Activated CD8-positive, alpha-beta T cell treated with anti-CD3 and anti-CD28 coated beads, Interleukin-2, amount 10 ng/mL, durations not matched to agents 7 days and 5 days (primary cell): Measurements from ENCODE around the gene KAT8. TPM values are rescaled to one million over a fixed set of nuclear protein-coding genes. Genes with fewer than 3 reads are reported as not detected.
"Not testable (repeated sequence)": the region's sequence is repeated elsewhere in the genome, so short reads cannot be mapped to it uniquely, and the experiment has no call there.

Experiments used
- ATAC-seq: fragments of 150-1000 bp; cut with Tn5 transposase; one replicate; pipeline ENCODE4 v1.10.0; 2021; ENCODE audit warnings: moderate library complexity
- CTCF ChIA-PET: fragments of 350-600 bp; sonication (Branson Sonifier 250); formaldehyde crosslinking; loops from one replicate; lab custom pipeline; 2021; ENCODE audit warnings: antibody characterized with exemption; lab: Charles Lee
- POLR2A ChIA-PET: fragments of 350-600 bp; sonication (Branson Sonifier 250); formaldehyde crosslinking; loops from one replicate; lab custom pipeline; 2021; ENCODE audit warnings: antibody characterized with exemption; lab: Charles Lee
- DNase-seq: peaks from one replicate; pipeline ENCODE4 v3.0.0-alpha.2; 2020
- H3K27ac Mint-ChIP-seq: one replicate; pipeline ENCODE4 v1.8.0; 2021; ENCODE audit warnings: mild to moderate bottlenecking, mixed read lengths
- H3K27me3 Mint-ChIP-seq: one replicate; pipeline ENCODE4 v1.8.0; 2021; ENCODE audit warnings: low read depth, mixed read lengths
- H3K36me3 Mint-ChIP-seq: one replicate; pipeline ENCODE4 v1.8.0; 2021; ENCODE audit warnings: low read depth, mixed read lengths
- H3K4me1 Mint-ChIP-seq: one replicate; pipeline ENCODE4 v1.8.0; 2021; ENCODE audit warnings: low read depth, mixed read lengths
- H3K4me3 Mint-ChIP-seq: one replicate; pipeline ENCODE4 v1.8.0; 2021; ENCODE audit warnings: mild to moderate bottlenecking, mixed read lengths
- H3K9me3 Mint-ChIP-seq: one replicate; pipeline ENCODE4 v1.8.0; 2022; ENCODE audit warnings: mixed read lengths; ENCODE audit not compliant: insufficient read depth
- total RNA-seq, 2 experiments: library from RNA; stranded (reverse); gene quantifications; one replicate each; pipeline ENCODE4 v1.2.3, GENCODE V29; 2021

Gene KAT8
- total RNA-seq, 2 experiments from 2014 or later, result 58.6 to 63.8 TPM

DNA sequence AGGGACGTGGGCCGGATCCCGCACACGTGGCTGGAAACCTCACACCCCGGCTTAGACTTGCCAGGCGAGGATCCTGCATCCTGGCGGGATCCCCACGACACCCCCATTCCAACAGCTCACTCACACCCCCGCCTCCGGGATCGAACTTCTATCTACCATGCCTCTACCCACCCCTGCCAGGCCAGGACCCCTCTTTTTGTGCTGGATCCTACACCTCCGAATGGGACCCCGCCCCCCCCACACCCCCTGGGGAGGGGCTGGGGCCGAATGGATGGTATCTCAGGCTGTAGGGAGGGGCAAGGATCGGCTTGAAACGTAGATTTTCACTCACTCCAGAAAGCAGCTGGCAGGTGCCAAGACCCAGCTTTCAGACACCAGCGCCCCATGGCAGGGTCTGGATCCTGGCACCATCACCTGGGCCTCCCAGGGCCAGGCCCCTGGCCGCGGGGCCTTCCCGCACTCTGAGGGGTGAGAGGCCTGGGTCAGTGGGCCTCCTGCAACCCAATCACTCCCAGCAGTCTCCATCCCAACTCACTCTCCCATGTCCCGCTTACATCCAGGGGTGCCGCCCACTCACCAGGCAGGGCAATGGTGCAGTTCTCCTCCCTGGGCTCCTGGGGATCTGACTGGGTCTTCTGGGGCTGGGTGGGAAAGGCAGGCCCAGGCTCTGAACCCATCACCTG, 25.7 kb downstream of the KAT8 start:
- Mint-ChIP-seq H3K27me3 (peaks cover 11% of the 10 kb centered on the region), H3K27ac (peak overlapping the region; percentile 69), H3K4me1 (peaks cover 19% of the 10 kb centered on the region), H3K36me3 (no peaks in the 10 kb centered on the region), H3K9me3 (no peaks in the 10 kb centered on the region), H3K4me3 (peak overlapping the region; percentile 36)
- ATAC-seq (no peak), DNase-seq (no peak)
- ChIA-PET CTCF (interaction anchor here (0.8 to 6.0 kb wide), 34 partner anchors 10 to 570 kb away, joined by 3 to 71 read pairs (median 5); partner anchors contain the start of genes ARMC5, BCKDK, FUS and HSD3B7), POLR2A (interaction anchor here (0.6 to 6.9 kb wide), 13 partner anchors 26 to 146 kb away, joined by 3 to 46 read pairs (median 5); partner anchors contain the start of genes FUS, KAT8, VKORC1 and ZNF646)

DNA sequence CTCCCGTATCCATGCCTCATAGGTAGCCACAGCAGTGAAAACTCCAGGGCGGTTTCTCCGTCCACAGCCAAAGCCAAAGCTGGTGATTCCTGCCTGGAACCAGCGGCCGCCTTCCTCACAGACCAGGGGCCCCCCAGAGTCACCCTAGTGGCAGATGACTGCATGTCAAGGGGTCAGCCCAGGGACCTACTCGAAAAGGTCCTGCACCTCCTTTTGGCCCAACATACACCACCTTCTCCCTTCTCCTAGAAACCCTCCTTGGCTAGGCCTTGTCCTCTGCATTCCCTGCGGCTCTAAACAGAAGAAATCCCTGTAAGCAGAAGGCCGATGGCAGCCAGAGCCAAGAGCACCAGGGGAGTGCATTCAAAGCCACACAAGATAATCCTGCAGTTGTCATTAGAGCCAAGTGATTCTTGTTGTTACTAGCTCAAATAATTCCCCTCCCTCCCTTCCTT, 26.3 kb downstream of the KAT8 start:
- POLR2A ChIA-PET, result interaction anchor here (1.6 to 6.9 kb wide), 3 partner anchors 26 to 36 kb away, joined by 10 to 46 read pairs (median 20); partner anchors contain the start of genes FUS and KAT8
- H3K27ac Mint-ChIP-seq, result peak overlapping the region; percentile 69
- no peaks in the 10 kb centered on the region for H3K9me3 Mint-ChIP-seq

DNA sequence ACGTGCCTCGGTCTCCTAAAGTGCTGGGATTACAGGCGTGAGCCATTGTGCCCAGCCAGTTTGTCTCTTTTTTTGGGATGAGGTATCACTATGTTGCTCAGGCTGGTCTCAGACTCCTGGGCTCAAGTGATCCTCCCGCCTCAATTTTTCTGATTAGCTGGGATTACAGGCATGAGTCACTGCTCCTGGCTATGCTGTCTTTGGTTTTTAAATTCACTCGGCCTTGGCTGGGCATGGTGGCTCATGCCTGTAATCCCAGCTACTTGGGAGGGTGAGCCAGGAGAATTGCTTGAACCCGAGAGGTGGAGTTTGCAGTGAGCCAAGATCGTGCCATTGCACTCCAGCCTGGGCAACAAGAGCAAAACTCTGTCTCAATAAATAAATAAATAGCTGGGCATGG, 27.0 kb downstream of the KAT8 start:
- H3K36me3 Mint-ChIP-seq, H3K4me3 Mint-ChIP-seq, H3K27ac Mint-ChIP-seq, H3K9me3 Mint-ChIP-seq, ATAC-seq, DNase-seq: not testable (repeated sequence)
- Mint-ChIP-seq H3K27me3 (peaks cover 11% of the 10 kb centered on the region), H3K4me1 (peaks cover 19% of the 10 kb centered on the region)
- CTCF ChIA-PET, result interaction anchor here (0.6 to 6.0 kb wide), 6 partner anchors 9 to 569 kb away, joined by 3 to 71 read pairs (median 17); partner anchors contain the start of genes FUS and HSD3B7
- POLR2A ChIA-PET, result interaction anchor here (6.9 kb wide), 1 partner anchor 36 kb away, joined by 46 read pairs; the partner anchor contains the start of gene FUS

More for the DNA sequence above, 26.3 kb downstream of the KAT8 start:
- Mint-ChIP-seq H3K36me3 (no peaks in the 10 kb centered on the region), H3K4me3 (peak overlapping the region; percentile 36), H3K4me1 (peaks cover 19% of the 10 kb centered on the region), H3K27me3 (peaks cover 11% of the 10 kb centered on the region)
- CTCF ChIA-PET, result interaction anchor here (1.1 to 6.0 kb wide), 7 partner anchors 10 to 569 kb away, joined by 3 to 71 read pairs (median 17); partner anchors contain the start of genes FUS and HSD3B7
- ATAC-seq, result no peak
- DNase-seq, result no peak

DNA sequence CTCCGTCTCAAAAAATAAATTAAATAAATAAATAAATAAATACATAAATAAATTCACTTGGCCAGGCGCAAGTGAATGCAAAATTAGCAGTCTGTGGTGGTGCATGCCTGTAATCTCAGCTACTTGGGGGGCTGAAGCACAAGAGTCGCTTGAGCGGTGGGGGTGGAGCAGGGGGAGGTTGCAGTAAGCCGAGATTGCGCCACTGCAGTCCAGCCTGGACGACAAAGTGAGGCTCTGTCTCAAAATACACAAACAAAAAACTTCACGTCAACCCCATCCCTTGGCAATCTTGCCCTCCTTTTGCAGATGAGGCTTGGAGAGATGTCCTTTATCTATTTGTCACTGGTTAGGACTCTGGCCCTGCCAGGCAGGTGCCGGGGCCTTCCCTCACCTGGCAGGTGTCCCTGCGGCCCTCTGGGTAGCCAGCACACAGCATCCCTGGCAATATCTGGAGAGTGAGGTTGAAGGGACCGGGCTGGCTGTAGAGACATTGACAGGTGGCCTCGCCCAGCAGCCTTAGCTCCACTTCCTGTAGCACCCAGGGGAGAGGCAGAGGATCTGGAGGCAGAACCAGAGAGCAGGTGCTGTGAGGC, 28.0 kb downstream of the KAT8 start:
- Mint-ChIP-seq H3K27me3 (peaks cover 11% of the 10 kb centered on the region), H3K27ac (no peak overlapping the region), H3K4me1 (peaks cover 19% of the 10 kb centered on the region), H3K36me3 (no peaks in the 10 kb centered on the region), H3K4me3 (no peak overlapping the region), H3K9me3 (no peaks in the 10 kb centered on the region)
- CTCF ChIA-PET, result interaction anchor here (6.0 kb wide), 1 partner anchor 13 kb away, joined by 71 read pairs; no protein-coding TSS in a partner anchor
- no peak for ATAC-seq
- no peak for DNase-seq
- POLR2A ChIA-PET, result interaction anchor here (1.4 to 6.9 kb wide), 2 partner anchors 28 to 34 kb away, joined by 4 to 46 read pairs; partner anchors contain the start of genes FUS and KAT8

DNA sequence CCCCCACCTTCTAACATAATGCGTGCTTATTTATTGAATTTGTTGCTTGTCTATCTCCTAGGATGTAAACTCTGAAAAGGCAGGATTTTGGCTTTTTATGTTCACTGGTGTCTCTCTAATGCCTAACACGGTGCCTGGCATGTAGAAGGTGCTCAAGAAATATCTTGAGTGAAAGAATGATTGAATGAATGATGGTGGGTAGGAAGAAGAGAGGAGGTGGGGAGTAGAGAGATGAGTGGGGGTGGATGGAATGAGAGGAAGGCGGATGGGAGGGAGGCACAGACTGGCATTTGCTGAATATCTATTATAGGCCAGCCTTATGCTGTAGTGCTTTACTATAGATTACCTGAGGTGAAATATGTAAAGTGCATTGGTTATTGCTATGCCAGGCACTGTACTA, 30.1 kb downstream of the KAT8 start:
- Mint-ChIP-seq H3K27ac (no peak overlapping the region), H3K9me3 (no peaks in the 10 kb centered on the region), H3K27me3 (peaks cover 11% of the 10 kb centered on the region), H3K4me3 (no peak overlapping the region), H3K4me1 (peaks cover 10% of the 10 kb centered on the region), H3K36me3 (no peaks in the 10 kb centered on the region)
- ChIA-PET POLR2A (interaction anchor here (6.9 kb wide), 1 partner anchor 32 kb away, joined by 46 read pairs; the partner anchor contains the start of gene FUS), CTCF (no interaction called here)
- no peak for ATAC-seq
- DNase-seq, result no peak

DNA sequence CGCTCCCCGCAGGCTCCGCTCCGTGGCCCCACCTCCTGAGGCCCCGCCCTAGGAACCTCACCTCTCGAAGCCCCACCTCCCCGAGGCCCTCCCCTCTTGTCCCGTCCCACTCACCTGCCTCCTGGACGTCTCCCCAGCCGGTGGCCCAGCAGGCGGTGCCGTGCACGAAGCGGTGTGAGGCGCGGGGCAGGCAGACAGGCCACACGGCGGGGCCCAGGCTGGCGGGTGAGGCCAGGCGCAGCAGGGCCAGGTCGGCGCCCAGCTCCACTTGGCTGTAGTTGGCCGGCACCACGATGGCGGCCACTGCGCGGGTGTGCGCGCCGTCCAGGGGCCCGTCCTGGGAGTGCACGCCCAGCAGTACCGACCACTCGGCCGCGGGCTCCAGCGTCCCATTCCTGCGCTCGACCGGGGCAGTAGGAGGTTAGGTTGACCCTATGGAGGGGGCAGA, 30.8 kb downstream of the KAT8 start:
- Mint-ChIP-seq H3K36me3 (no peaks in the 10 kb centered on the region), H3K4me1 (peaks cover 9% of the 10 kb centered on the region), H3K4me3 (no peak overlapping the region), H3K27ac (no peak overlapping the region), H3K9me3 (no peaks in the 10 kb centered on the region), H3K27me3 (peaks cover 11% of the 10 kb centered on the region)
- no peak for ATAC-seq
- DNase-seq, result no peak
- ChIA-PET POLR2A (interaction anchor here (6.9 kb wide), 1 partner anchor 32 kb away, joined by 46 read pairs; the partner anchor contains the start of gene FUS), CTCF (no interaction called here)

DNA sequence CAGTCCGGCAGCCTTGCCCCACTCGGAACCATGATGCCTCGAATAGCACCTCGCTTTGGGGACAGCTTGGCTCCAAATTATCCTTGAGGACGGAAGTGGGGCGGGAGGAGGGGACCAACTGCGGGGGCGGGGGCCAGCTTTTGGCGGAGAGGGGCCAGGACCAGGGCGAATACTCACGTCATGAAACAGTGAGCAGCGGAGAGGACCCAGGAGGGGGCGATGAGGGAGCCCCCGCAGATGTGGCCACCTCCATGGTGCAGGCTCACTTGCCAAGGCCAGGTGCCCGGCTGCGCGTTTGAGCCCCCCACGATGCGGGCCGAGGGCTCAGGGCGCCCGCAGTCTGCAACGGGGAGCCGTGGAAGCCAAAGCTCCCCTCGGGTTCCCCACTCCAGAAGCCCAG, 31.4 kb downstream of the KAT8 start:
- Mint-ChIP-seq H3K9me3 (no peaks in the 10 kb centered on the region), H3K36me3 (no peaks in the 10 kb centered on the region), H3K27me3 (peaks cover 9% of the 10 kb centered on the region), H3K27ac (no peak overlapping the region), H3K4me3 (no peak overlapping the region), H3K4me1 (peaks cover 3% of the 10 kb centered on the region)
- ATAC-seq, result no peak
- no peak for DNase-seq
- POLR2A ChIA-PET, result no interaction called here
- CTCF ChIA-PET, result interaction anchor here (1.4 kb wide), 1 partner anchor 10 kb away, joined by 4 read pairs; no protein-coding TSS in a partner anchor

DNA sequence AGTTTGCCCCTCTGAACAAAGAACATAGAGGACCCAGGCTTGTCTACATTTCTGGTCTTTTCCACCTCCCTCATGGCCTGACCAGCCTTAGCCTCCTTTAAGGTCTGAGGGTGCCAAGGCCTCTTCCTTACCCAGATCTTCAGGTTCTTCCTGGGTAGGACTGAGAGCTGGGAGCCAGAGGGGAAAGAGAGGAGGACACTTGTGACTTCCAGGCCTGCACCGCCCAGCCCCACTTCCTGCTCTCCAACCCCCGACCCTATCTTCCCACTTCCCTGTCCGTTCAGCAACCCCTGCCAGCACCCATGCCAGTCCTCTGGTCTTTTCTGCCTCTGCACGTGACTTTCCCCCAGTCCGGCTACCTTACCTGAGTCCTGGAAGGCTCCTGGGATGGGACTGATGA, 31.9 kb downstream of the KAT8 start:
- Mint-ChIP-seq H3K9me3 (no peaks in the 10 kb centered on the region), H3K27me3 (peaks cover 9% of the 10 kb centered on the region), H3K36me3 (no peaks in the 10 kb centered on the region), H3K4me3 (no peak overlapping the region), H3K27ac (no peak overlapping the region), H3K4me1 (peaks cover 3% of the 10 kb centered on the region)
- POLR2A ChIA-PET, result no interaction called here
- CTCF ChIA-PET, result interaction anchor here (1.4 kb wide), 1 partner anchor 9 kb away, joined by 4 read pairs; no protein-coding TSS in a partner anchor
- no peak for ATAC-seq
- no peak for DNase-seq

DNA sequence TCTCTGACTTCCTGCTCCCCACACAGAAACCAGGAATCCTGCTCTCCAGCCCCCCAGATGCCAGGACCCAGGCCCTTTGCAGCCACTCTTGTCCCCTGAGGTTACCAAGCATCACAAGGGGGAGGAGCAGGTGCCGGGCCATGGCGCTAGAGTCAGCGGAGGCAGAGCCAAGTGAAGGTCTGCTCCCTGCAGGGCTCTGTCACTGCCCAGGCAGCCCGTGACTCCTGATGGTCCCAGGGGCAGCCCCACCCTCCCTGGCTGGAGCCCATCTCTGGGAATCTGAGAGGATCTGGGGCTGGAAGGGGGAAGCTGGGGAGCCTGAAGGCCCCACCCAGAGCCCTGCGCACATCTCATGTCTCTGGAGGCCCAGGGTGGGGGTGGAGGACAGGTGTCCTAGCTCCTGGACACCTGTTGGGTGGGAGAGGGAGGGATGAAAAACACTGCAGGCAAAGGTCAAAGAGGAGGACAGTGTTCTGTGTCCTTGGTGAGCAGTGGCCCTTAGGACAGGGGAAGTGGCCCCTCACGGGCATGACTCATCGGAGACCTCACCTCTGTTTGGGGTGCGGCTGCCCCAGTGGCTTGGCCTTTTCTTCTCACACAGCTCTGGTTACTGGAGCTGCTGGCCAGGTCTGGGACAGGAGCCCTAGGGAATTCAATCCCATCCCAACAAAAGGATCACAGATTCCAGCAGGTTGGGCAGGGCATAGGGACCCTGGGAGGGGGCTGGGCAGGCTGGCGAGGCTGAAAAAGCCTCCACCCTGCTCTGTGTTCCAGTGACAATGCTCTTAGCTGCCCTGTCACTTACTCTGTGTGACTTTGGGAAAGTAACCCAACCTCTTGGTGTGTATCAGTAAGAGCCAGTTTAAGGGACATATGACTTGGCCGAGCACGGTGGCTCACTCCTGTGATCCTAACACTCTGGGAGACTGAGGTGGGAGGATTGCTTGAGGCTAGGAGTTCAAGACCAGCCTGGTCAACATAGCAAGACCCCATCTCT, 32.7 kb downstream of the KAT8 start, which contains the start of gene PRSS36:
TSS of gene PRSS36 (minus strand) at position 173 of the 997 bp plus-strand sequence. CDS start at position 142, 31 bp downstream.
- no peak within 1 kb of the TSS for H3K27ac Mint-ChIP-seq
- H3K9me3 Mint-ChIP-seq, result no peaks in the 10 kb centered on the region
- POLR2A ChIA-PET, result interaction anchor here (0.6 to 2.6 kb wide), 2 partner anchors 23 to 30 kb away, joined by 3 to 6 read pairs; partner anchors contain the start of gene FUS
- no peaks in the 10 kb centered on the region for H3K36me3 Mint-ChIP-seq
- no peak within 1 kb of the TSS for H3K4me3 Mint-ChIP-seq
- CTCF ChIA-PET, result interaction anchor here (0.9 to 1.4 kb wide), 2 partner anchors 9 to 49 kb away, joined by 3 to 4 read pairs; no protein-coding TSS in a partner anchor
- no peak for DNase-seq
- peaks cover 9% of the 10 kb centered on the region for H3K27me3 Mint-ChIP-seq
- ATAC-seq, result no peak
- H3K4me1 Mint-ChIP-seq, result peaks cover 3% of the 10 kb centered on the region

DNA sequence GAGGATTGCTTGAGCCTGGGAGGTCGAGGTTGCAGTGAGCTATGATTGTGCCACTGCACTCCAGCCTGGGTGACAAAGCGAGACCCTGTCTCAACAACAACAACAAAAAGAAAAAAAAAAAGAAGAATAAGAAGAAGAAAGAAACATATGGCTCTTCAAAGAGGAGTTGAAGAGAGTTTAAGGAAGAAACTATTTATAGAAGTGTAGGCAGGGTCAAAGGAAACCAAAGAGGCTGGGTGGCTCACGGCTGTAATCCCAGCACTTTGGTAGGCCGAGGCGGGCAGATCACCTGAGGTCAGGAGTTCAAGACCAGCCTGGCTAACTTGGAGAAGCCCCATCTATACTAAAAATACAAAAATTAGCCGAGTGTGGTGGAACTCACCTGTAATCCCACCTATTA, 33.5 kb downstream of the KAT8 start:
- H3K27ac Mint-ChIP-seq, result not testable (repeated sequence)
- POLR2A ChIA-PET, result interaction anchor here (2.6 kb wide), 1 partner anchor 29 kb away, joined by 6 read pairs; the partner anchor contains the start of gene FUS

More for the DNA sequence above, 33.5 kb downstream of the KAT8 start:
- not testable (repeated sequence) for DNase-seq, H3K36me3 Mint-ChIP-seq, H3K4me3 Mint-ChIP-seq, H3K9me3 Mint-ChIP-seq, H3K4me1 Mint-ChIP-seq, ATAC-seq
- CTCF ChIA-PET, result interaction anchor here (0.8 to 0.9 kb wide), 2 partner anchors 15 to 50 kb away, joined by 3 read pairs; no protein-coding TSS in a partner anchor
- peaks cover 11% of the 10 kb centered on the region for H3K27me3 Mint-ChIP-seq
